Measurements from ENCODE around the gene MED15. TPM values are rescaled to one million over a fixed set of nuclear protein-coding genes. Genes with fewer than 3 reads are reported as not detected.

The MED15 gene
- total and polyA plus RNA-seq, 10 of the 15 experiments (the other 5 are each of a cell fraction or from before 2014, with no cell fraction given), result 1.4 to 75.2 (median 26.9) TPM

- TF ChIP-seq NFXL1 (IDR thresholded peaks at IDR 0.05; ENCODE audit: borderline replicate concordance) (no peak), MLLT1 (IDR thresholded peaks at IDR 0.05) (no peak), IKZF2 (IDR thresholded peaks at IDR 0.05) (no peak), FOXM1 (IDR thresholded peaks at IDR 0.05; ENCODE audit: low read depth, low read length) (no peak), E2F4 (IDR thresholded peaks at IDR 0.05; ENCODE audit: low read depth, low read length) (no peak), PBX3 (IDR thresholded peaks at IDR 0.05; ENCODE audit: insufficient replicate concordance, low read depth, low read length) (no peak), NBN (IDR thresholded peaks at IDR 0.05) (no peak), WRNIP1 (IDR thresholded peaks at IDR 0.05; ENCODE audit: borderline replicate concordance, low read depth, low read length) (no peak), BHLHE40 (IDR thresholded peaks at IDR 0.05; ENCODE audit: borderline replicate concordance in 1 of 2, low read depth in 2 of 2, low read length in 1 of 2) (no peak)
Observed at GRCh38 chr22:20613301-20613700, 105.9 kb downstream of the MED15 start (continued).

- ChIA-PET POLR2A (interaction anchor here (0.7 kb wide), 1 partner anchor 423 kb away, joined by 5 read pairs; no protein-coding TSS in a partner anchor), RAD21 (ENCODE audit: unreplicated experiment) (no interaction called here), CTCF (no interaction called here), SMC1A (ENCODE audit: uncharacterized antibody, unreplicated experiment) (no interaction called here)
- Histone ChIP-seq H3K4me1 (ENCODE audit: control insufficient read depth, insufficient read depth, low read length) (no peaks in the 10 kb centered on the region), H3K27ac (ENCODE audit: control insufficient read depth, insufficient read depth) (no peak overlapping the region), H4K20me1 (ENCODE audit: control insufficient read depth, insufficient read depth) (no peaks in the 10 kb centered on the region), H2AFZ (ENCODE audit: control insufficient read depth, low read depth, low read length) (no peak overlapping the region), H3K79me2 (ENCODE audit: control insufficient read depth, insufficient read depth, low read length) (no peaks in the 10 kb centered on the region), H3K9ac (ENCODE audit: control insufficient read depth, insufficient read depth, low read length) (no peak overlapping the region), H3K4me2 (ENCODE audit: control insufficient read depth, insufficient read depth) (no peak overlapping the region), H3K9me3 (replicated peaks; ENCODE audit: control insufficient read depth, insufficient read depth, low read length) (no peaks in the 10 kb centered on the region), H3K4me3 (no peak overlapping the region), H3K27me3 (replicated peaks in 1 of 2; ENCODE audit: control insufficient read depth in 2 of 2, insufficient read depth in 2 of 2, low read length in 1 of 2) (no peaks in the 10 kb centered on the region), H3K36me3 (ENCODE audit: control insufficient read depth in 2 of 2, insufficient read depth in 2 of 2, low read length in 1 of 2) (no peaks in the 10 kb centered on the region)
- no peak for TF ChIP-seq ZNF384 (IDR thresholded peaks at IDR 0.05; ENCODE audit: borderline replicate concordance, low read depth, low read length)
- no peak for TF ChIP-seq CREM (IDR thresholded peaks at IDR 0.05; ENCODE audit: low read depth)
- no peak for TF ChIP-seq PRDM15 (CRISPR knock-in tag; IDR thresholded peaks at IDR 0.05)
- TF ChIP-seq RUNX3 (IDR thresholded peaks at IDR 0.05; ENCODE audit: low read length), result no peak
- no peak for TF ChIP-seq SIN3A (IDR thresholded peaks at IDR 0.05; ENCODE audit: low read depth, low read length)
- TF ChIP-seq SUPT20H (IDR thresholded peaks at IDR 0.05; ENCODE audit: borderline replicate concordance, control insufficient read depth, low read depth, low read length), result no peak
- no peak for TF ChIP-seq ZNF622 (IDR thresholded peaks at IDR 0.05)
- no peak for TF ChIP-seq MTA2 (IDR thresholded peaks at IDR 0.05; ENCODE audit: low read depth)
- TF ChIP-seq KAT2A (conservative IDR thresholded peaks at IDR 0.05; ENCODE audit: control insufficient read depth, low read depth, low read length), result no peak
- FAIRE-seq (peak; percentile 7), DNase-seq (ENCODE audit: low read depth, low spot score) (no peak), ATAC-seq (no peak)
- no TSS peak for BruUV-seq (replicated peaks)
- intact Hi-C loops (cut with micrococcal nuclease; ENCODE audit: unreplicated experiment), result no loop called here
- 41% methylated on average over 6 of the region's 6 CpGs for WGBS (ENCODE audit: insufficient coverage, insufficient replicate concordance, low lambda C conversion rate, missing lambda C conversion rate)
- in situ Hi-C loops (cut with MboI), result no loop called here
Observed at GRCh38 chr22:20615021-20615420, 107.6 kb downstream of the MED15 start.

Data from GM12878 (cell line).